ENCODE data around the gene DDX42.

Gene DDX42

GRCh38 chr17:63826468-63827001 lies 52.6 kb downstream of the DDX42 start:
- DNase-seq: no peak

DNA sequence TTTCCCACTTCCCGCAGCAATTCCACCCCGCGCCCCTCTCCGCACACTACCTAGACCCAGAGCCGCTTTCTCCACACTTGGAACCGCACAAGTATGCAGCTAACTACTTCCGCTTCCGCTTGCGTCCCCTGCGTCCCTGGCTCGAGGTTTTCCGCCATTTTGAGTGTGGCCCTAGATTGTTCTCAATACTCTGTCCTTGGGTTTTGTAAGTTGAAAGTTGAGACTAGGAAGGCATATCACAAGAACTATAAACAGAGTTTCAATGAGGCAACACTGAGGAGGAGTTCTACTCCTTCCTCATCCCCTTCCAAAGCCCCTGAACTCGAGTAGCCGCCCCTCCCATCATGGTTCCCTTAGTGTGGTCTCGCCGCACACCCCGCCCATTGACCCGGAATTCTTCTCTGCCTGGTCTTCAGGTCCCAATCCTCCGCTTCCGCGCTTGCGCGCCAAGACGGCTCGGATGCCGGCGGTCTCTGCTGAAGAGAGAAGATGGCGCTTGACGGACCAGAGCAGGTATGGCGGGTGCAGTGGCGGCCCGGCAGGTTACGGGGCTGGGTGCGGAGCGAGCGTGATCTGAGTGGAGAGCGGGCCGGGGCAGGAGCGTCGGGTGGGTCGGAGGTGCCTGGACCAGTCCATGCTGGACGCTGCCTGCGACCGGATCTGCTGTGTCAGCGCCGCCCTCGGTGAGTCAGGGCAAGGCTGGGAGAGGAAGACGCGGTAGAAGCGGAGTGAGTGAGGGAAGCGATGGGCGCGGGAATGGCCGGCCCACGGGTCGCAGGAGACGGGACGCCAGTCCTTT lies 53.2 kb downstream of the DDX42 start, which contains the start of the genes FTSJ3 and PSMC5:
TSS of gene FTSJ3 (minus strand) at position 662 of the 799 bp plus-strand sequence. CDS start 761 bp downstream, outside the sequence.
TSS of gene PSMC5 (plus strand) at position 430 of the 799 bp plus-strand sequence. CDS start at position 490, 60 bp downstream.
- peak; percentile 97 for DNase-seq

DNA sequence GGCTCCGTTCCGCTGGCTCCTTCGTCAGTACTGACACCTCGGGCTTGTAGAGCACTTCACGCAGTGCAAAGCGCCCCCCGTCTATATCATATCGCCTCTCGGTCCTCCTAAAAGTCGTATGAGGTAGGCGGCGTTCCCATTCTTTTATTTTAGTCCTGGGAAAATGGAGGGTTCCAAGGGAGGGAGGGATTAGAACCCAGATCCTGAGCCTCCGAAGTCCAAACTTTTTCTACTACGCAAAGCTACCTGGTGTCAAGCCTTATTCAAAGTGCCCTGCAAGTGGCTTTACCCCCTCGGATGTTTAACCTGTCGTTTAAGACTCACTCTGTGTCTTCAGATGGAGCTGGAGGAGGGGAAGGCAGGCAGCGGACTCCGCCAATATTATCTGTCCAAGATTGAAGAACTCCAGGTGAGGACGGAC lies 53.8 kb downstream of the DDX42 start:
- DNase-seq: no peak

DNA sequence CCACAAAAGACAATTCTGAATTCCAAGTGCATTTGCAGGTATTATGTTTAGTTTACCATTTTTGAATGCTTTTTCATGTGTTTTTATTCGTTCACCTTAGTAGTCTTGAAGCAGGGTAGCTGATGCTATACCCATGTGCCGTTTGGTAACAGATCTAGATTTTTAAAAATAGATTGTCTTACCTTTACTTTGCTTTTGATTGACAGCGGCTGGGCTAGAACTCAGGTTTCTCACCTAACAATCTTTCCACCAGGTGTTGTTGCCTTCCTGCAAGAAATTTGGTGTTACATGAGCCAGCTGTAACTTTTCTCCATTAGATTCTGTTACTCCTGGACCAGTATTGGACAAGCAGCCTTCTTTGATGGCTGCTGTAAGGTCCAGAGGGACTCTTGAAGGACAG lies 55.0 kb downstream of the DDX42 start:
- DNase-seq: no peak

GRCh38 chr17:63830278-63830677 lies 56.3 kb downstream of the DDX42 start:
- no peak for DNase-seq

DNA sequence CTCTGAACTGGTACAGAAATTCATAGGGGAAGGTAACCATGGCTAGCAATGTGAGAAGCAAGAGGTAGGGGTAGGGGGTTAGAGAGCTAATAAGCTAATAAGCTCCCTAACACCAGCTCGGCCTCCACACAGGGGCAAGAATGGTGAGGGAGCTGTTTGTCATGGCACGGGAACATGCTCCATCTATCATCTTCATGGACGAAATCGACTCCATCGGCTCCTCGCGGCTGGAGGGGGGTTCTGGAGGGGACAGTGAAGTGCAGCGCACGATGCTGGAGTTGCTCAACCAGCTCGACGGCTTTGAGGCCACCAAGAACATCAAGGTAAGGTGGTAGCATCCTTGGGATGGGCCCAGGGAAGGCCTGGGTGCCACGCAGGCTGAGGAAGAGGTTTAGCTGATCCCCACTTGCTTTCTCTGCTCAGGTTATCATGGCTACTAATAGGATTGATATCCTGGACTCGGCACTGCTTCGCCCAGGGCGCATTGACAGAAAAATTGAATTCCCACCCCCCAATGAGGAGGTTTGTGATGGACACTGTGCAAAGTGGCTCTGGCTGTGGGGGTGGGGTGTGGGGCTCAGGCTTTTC lies 57.0 kb downstream of the DDX42 start:
- no peak for DNase-seq

DNA sequence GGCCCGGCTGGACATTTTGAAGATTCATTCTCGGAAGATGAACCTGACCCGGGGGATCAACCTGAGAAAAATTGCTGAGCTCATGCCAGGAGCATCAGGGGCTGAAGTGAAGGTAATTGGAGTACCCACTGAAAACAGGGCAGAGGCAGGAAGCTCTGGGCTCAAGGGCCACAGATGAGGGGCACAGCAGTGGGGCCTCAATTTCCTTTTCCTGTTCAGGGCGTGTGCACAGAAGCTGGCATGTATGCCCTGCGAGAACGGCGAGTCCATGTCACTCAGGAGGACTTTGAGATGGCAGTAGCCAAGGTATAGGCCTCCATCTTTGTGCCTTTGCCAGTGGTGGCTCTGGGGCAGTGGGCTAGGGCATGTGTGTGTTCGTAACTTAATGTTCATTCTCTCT lies 57.5 kb downstream of the DDX42 start:
- no peak for DNase-seq

- DNase-seq: no peak
Measured at GRCh38 chr17:63832014-63832413, 58.0 kb downstream of the DDX42 start.

DNA sequence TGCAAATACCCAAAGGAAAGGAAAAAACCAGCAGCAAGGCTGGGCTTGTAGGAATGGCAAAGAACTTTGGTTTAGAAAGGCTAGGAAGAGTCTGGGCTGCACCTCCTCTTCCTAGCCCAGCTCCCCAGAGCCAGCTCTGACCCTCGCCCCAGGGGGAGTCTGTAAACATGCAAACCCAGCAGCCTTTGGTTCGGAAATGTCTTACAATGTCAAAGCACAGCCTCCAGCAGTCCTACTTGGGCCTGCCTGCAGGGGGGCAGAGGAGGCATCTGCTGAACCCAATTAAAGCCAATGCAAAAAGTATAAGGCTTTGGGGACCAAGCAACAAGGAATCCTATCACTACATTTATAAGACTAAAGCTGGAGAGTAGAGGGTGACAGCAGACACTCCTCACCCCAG lies 58.5 kb downstream of the DDX42 start:
- no peak for DNase-seq

GRCh38 chr17:63833026-63833740 lies 59.2 kb downstream of the DDX42 start:
- DNase-seq: no peak

GRCh38 chr17:63833741-63834373 lies 59.9 kb downstream of the DDX42 start:
- DNase-seq: no peak

DNA sequence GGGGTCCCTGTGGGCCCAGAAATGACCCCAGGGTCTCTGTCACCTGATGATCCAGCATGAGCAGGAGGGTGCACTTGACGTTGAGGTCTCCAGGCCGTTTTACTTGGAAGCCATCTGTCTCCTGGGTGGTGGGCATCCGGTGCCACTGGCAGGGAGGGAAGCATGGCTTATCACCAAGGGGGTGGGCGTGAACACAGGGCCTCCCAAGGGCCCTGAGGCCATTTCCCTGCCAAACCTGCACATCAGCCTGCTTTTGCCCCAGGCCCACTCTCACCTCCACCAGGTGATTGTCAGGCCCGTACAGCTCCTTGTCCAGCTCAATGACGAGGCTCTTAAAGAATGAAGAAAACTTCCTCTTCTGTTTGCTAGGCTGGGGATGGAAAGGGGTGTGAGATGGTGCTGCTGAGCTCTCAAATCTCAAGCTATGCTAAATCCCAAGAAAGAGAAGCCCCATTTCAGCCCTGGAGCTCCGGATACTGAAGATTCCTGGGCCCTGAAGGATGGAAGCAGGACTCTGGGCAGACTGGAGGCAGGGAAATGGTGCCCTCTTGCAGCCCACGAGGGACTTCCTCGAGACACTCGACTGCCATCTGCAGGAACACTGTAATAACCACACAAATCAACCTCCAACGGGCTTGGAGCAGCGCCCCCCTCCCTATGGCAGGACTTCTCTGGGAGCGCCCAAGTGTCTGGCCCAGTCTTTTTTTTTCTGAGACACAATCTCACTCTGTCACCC lies 60.6 kb downstream of the DDX42 start:
- peak; percentile 85 for DNase-seq

GRCh38 chr17:63835167-63835720 lies 61.3 kb downstream of the DDX42 start:
- no peak for DNase-seq

DNA sequence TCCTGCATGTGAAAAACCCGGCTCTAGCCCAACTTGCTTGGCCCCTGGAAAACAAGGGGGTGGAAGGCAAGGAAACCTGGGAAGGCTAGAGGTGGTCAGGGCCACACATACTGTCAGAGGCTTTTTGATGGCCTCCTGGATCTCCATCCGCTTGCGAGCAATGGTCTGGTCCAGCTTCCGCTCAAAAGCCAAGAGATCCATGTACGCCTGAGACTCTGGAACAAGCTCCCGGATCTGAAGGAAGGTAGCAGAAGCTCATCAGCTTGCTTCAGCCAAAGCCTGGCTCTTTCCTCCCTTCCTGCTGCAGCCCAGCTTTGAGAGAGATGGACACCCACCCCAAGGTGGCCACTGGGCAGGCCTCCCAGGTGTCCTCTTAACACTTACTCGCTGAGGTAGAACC lies 62.8 kb downstream of the DDX42 start:
- no peak for DNase-seq

DNA sequence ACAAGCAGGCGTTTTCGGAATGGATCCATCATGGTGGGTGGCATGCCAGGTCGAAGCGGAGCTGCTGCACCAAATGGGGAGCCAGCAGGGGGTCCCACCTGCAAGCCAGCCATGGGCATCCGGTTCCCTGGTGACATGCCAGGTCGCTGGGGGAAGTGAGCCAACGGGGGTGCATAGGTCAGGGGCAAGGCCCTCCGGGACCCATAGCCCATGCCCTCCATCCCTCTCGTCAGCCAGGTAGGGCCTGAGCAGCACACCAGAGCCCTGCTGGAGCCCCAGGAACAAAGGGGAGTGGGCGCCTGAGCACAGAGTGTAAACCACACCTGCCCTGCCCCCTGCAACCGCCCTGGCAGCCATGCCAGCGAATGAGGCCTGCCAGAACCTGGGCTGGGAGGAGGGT lies 63.5 kb downstream of the DDX42 start:
- DNase-seq: no peak

- no peak for DNase-seq
Measured at GRCh38 chr17:63837962-63838600, 64.1 kb downstream of the DDX42 start.

GRCh38 chr17:63838631-63839171 lies 64.7 kb downstream of the DDX42 start:
- DNase-seq: no peak

- DNase-seq: no peak
Measured at GRCh38 chr17:63840591-63841349, 66.8 kb downstream of the DDX42 start.

- DNase-seq: peak; percentile 31
Measured at GRCh38 chr17:63841350-63842172, 67.6 kb downstream of the DDX42 start.

All from activated CD4-positive, alpha-beta T cell treated with anti-CD3 and anti-CD28 coated beads, Interleukin-10, Interleukin-2, amounts not matched to agents 100 ng/mL and 50 ng/mL, durations not matched to agents 16 hours and 8 hours (primary cell).